HEK293T (cell line): ENCODE data around the gene FABP6.
"Not testable (repeated sequence)": the region's sequence is repeated elsewhere in the genome, so short reads cannot be mapped to it uniquely, and the experiment has no call there.

Source experiments
- ARNT ChIP-seq: fragments of 450-650 bp; IDR thresholded peaks from 2 replicates; pipeline ENCODE4 v1.6.1; 2017; ENCODE audit warnings: mild to moderate bottlenecking
- BHLHE40 ChIP-seq: fragments of 450-650 bp; IDR thresholded peaks from 2 replicates; pipeline ENCODE4 v1.6.1; 2016; ENCODE audit warnings: mild to moderate bottlenecking, moderate library complexity, borderline replicate concordance
- CTBP1 ChIP-seq: fragments of 450-650 bp; IDR thresholded peaks from 2 replicates; pipeline ENCODE4 v1.6.1; 2016; ENCODE audit warnings: borderline replicate concordance
- FOXA1 ChIP-seq: fragments of 450-650 bp; IDR thresholded peaks from 2 replicates; pipeline ENCODE4 v1.6.1; 2016; ENCODE audit warnings: mild to moderate bottlenecking
- FOXM1 ChIP-seq: fragments of 450-650 bp; IDR thresholded peaks from 2 replicates; pipeline ENCODE4 v1.6.1; 2017; ENCODE audit warnings: mild to moderate bottlenecking, borderline replicate concordance
- SP1 ChIP-seq: fragments of 450-650 bp; IDR thresholded peaks from 2 replicates; pipeline ENCODE4 v1.6.1; 2017
- TARDBP ChIP-seq: fragments of 450-650 bp; IDR thresholded peaks from 2 replicates; pipeline ENCODE4 v1.6.1; 2016

- not testable (repeated sequence) for TF ChIP-seq FOXM1, BHLHE40, SP1, TARDBP, FOXA1, ARNT, CTBP1
These were observed 36.2 kb upstream of the FABP6 start for GRCh38 chr5:160193076-160193475.
